Posterior vena cava (tissue), 2 donors: ENCODE data around the gene ABHD17C. TPM values are rescaled to one million over a fixed set of nuclear protein-coding genes. Genes with fewer than 3 reads are reported as not detected.

Source experiments
- DNase-seq: peaks from one replicate; pipeline ENCODE4 v3.0.0-alpha.2; 2020; ENCODE audit warnings: low spot score
- intact Hi-C, 2 donors: fragments of 100-400 bp; cut with DNase I; formaldehyde crosslinking; loops; one replicate each; pipeline versions ENCODE4 v1.14.1 to v1.14.2; 2022 to 2023
- total RNA-seq, 2 donors: library from RNA; stranded (reverse); fragmentation: NEBNext Ultra II Directional; extraction: Animal tissue kit (Norgen Biotek cat#: 25700); gene quantifications; one replicate each; pipeline ENCODE4 v1.2.1, GENCODE V29; 2021
- donor health status: DM: yes; HTN: yes; CAD: no.
- donor health status: DM: yes; HTN: yes; CAD: no.

ABHD17C gene
- total RNA-seq, 2 donors from 2014 or later: 4.4 to 4.9 TPM

- intact Hi-C loops: loop anchor here in 1 of 2 donors (10.0 kb wide), 1 partner anchor 63 kb away; the partner anchor contains the start of gene CEMIP
- no peak for DNase-seq
Measured at GRCh38 chr15:80711886-80712285, 16.8 kb downstream of the ABHD17C start.

DNA sequence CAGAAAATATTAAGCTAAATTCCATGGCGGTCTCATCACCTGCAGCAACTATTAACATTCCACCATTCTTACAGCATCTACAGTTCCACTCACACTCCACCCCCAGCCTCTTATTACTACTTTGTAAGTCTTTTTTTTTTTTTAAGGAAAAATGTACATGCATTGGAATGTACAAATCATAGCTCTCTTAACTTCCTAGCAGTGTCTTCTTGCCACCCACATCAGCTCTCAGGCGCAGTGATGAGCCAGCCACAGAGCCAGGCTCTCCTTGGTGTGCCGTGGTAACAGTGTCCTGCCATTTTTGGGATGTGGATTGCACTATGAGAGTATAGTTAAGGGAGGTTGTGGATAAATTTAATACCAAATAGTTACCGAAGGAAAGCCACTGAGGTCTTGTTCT, 17.8 kb downstream of the ABHD17C start:
- intact Hi-C loops: loop anchor here in 1 of 2 donors (10.0 kb wide), 1 partner anchor 62 kb away; the partner anchor contains the start of gene CEMIP
- no peak for DNase-seq

DNA sequence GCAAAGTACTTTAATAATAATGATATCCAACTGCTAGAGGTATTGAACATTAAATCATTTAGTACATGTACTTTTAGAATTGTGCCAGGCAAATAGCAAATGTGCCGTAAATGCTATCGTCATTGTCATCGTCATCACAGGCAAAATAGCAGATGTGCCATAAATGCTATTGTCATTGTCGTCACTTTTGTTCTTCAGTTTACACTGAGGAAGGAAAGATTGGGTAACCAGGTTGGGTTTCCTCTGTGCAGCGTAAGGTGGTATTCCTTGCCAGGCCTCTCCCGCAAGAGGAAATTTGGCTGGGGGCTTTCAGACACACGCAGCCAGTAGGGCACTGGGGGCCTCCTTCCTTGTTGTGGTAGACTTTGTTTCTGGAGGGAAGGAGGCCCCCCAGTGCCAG, 26.4 kb downstream of the ABHD17C start:
- DNase-seq: no peak

GRCh38 chr15:80722811-80723210, 27.7 kb downstream of the ABHD17C start:
- no peak for DNase-seq
- intact Hi-C loops: loop anchor here in 1 of 2 donors (5.0 kb wide), 1 partner anchor 51 kb away; no protein-coding TSS in a partner anchor

More for the DNA sequence above, 26.4 kb downstream of the ABHD17C start:
- intact Hi-C loops: loop anchor here in 1 of 2 donors (5.0 kb wide), 1 partner anchor 49 kb away; no protein-coding TSS in a partner anchor

GRCh38 chr15:80727196-80727595, 32.1 kb downstream of the ABHD17C start:
- DNase-seq: no peak
- intact Hi-C loops: no loop called here

- intact Hi-C loops: no loop called here
- no peak for DNase-seq
Measured at GRCh38 chr15:80727596-80727995, 32.5 kb downstream of the ABHD17C start.

DNA sequence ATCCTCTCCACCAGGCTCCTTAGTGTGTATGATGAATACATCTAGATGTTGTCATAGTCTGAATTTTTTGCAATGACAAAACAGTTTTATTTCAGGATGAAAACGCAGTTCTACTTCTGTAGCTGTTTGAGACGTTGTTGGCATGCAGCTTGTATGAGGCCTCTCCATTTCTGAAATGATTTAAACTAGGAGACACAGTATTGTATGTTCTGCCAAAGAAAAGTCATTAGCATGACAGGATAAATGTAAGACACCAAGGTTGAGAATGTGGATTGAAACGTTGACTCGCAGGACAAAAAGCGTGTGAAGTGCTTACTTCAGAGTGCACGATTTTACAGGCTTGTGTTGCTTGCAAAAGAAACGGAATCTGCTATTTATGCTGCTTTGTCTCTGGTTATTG, 35.3 kb downstream of the ABHD17C start:
- no peak for DNase-seq
- intact Hi-C loops: no loop called here

DNA sequence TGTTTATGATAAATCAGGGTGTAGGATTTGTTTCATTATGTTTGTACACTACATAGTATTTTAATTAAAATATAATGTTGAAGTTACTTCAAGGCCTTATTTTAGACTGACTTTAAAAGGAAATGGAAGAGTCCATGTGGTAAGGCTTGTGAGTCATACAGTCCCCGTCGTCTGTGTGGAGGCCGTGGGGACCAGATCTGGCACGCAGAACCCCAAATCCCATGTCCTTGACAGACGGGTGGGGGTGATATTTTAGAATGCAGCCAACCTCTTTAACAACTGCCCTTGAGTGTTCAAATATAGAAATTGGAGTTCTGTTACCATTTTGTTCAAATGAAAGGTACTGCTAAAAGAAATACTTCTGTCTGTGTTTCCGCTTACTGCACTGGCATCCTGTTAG, 35.8 kb downstream of the ABHD17C start:
- DNase-seq: no peak
- intact Hi-C loops: no loop called here

DNA sequence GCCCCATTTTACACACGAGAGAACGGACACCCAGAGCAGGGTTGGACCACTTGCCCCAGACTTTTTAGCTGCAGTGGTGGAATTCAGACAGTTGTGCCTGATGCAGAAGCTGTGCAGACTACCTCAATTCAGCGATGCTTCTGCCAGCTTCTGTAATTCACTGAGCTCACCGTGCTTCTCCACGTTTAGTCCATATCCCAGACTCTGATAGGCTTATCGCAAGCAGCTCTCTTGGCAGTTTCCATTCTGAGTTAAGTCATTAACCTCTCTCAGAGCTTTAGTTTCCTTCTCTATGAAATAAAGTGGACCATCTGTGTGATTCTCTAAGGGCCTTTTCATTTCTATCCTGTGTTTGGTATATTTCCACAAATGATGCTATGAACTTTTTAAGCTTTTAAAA, 37.1 kb downstream of the ABHD17C start:
- intact Hi-C loops: no loop called here
- DNase-seq: no peak

DNA sequence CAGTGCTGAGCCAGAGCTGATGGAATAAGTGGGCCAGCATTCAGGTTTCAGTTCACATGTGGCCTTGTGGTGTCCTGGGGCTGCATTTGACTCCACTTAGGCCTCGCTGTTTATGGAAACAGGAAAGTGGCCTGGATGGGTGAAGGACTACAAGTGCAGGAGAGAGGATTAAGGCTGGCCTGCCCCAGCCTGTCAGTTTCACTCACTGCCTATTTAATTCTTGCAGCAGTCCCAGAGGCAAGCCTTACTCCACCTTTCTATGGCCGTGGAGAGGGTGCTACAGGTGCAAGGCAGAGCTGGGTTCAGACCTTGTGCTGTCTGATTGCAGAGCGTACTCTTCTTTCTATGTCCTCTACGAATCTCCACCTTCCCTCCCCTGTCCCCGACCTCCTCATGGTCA, 37.7 kb downstream of the ABHD17C start:
- no peak for DNase-seq
- intact Hi-C loops: no loop called here

GRCh38 chr15:80733460-80733859, 38.4 kb downstream of the ABHD17C start:
- no peak for DNase-seq
- intact Hi-C loops: no loop called here

GRCh38 chr15:80735344-80735743, 40.2 kb downstream of the ABHD17C start:
- DNase-seq: no peak
- intact Hi-C loops: no loop called here

DNA sequence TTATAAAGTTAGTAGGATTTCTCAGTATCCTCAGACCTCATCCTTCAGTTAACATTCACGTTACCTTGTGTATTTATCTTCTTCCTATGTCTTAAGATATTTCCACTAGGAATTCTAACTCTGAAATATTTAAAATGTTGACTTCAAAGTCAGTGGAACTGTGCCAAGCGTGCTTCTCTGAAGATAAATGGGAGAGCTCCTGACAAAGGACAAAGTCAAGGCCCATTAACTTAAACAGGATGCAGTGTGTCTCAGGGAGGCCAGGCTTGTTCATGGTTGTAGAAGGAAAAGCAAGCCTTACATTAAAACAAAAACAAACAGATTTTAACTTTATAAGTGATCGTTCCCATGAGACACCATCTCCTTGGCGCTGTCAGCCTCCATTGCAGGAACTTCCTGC, 41.5 kb downstream of the ABHD17C start:
- intact Hi-C loops: no loop called here
- DNase-seq: no peak

- intact Hi-C loops: no loop called here
- DNase-seq: no peak
Measured at GRCh38 chr15:80739919-80740318, 44.8 kb downstream of the ABHD17C start.

- no peak for DNase-seq
- intact Hi-C loops: no loop called here
Measured at GRCh38 chr15:80742081-80742480, 47.0 kb downstream of the ABHD17C start.

GRCh38 chr15:80743189-80743833, 48.2 kb downstream of the ABHD17C start:
- intact Hi-C loops: no loop called here
- DNase-seq: no peak

GRCh38 chr15:80744415-80744814, 49.3 kb downstream of the ABHD17C start:
- no peak for DNase-seq
- intact Hi-C loops: no loop called here

- DNase-seq: no peak
- intact Hi-C loops: no loop called here
Measured at GRCh38 chr15:80744826-80745225, 49.7 kb downstream of the ABHD17C start.

- no peak for DNase-seq
Measured at GRCh38 chr15:80745888-80746287, 50.8 kb downstream of the ABHD17C start.

DNA sequence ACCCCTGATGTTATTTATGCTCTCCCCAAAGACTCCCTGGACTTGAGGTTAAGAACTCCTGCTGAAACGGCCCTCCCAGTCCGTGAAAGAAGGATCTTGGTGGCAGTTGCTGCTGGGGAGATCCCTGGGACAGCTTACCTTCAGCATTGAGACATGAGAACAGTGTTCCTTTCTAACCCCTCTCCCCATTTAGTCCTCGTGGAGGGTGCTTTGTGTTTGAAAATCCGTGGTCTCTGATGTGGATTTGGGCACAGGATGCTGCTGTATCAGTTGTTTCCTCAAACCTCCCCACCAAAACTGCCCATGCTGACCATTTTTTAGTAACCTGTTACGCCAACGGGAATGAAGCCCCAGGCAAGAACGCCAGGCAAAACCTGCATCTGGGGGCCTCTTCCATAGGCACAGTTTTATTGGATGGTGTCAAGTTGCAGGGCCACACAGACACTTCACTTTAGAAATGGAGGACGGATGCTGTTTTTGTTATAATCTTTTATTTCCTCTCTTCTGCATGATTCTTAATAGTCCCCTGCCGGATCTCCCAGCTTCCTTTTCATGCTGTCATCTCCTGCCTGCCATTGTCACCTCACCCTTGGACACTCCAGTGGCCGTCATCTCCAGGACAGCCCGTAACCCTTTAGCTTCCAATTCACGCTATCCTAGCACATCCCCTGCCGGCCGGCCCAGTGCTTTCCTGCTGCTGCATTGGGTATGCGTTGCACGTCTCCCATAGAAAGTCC, 52.4 kb downstream of the ABHD17C start:
- intact Hi-C loops: no loop called here
- no peak for DNase-seq

More at GRCh38 chr15:80745888-80746287, 50.8 kb downstream of the ABHD17C start:
- intact Hi-C loops: no loop called here

GRCh38 chr15:80749589-80749988, 54.5 kb downstream of the ABHD17C start:
- intact Hi-C loops: no loop called here
- no peak for DNase-seq
